H9 (cell line): ENCODE results near the gene HYAL1. TPM values are rescaled to one million over a fixed set of nuclear protein-coding genes. Genes with fewer than 3 reads are reported as not detected.

ENCODE experiments used
- DNase-seq: peaks from one replicate; pipeline ENCODE4 v3.0.0-alpha.2; 2017
- H2AFZ ChIP-seq: one replicate; pipeline ENCODE4 v1.6.1; 2013; ENCODE audit warnings: mild to moderate bottlenecking, low read length, control low read depth, moderate library complexity
- H2AK5ac ChIP-seq: 2 replicates; pipeline ENCODE4 v1.6.1; 2013; ENCODE audit warnings: low read length, control low read depth, mixed read lengths; ENCODE audit not compliant: insufficient read length
- H2BK120ac ChIP-seq: one replicate; pipeline ENCODE4 v1.6.1; 2013; ENCODE audit warnings: low read depth, mild to moderate bottlenecking, low read length, control low read depth, inconsistent platforms; ENCODE audit not compliant: poor library complexity, severe bottlenecking
- H2BK12ac ChIP-seq: 2 replicates; pipeline ENCODE4 v1.6.1; 2013; ENCODE audit warnings: low read length, control low read depth, mixed read lengths, low read depth; ENCODE audit not compliant: insufficient read length
- H2BK15ac ChIP-seq: 2 replicates; pipeline ENCODE4 v1.6.1; 2013; ENCODE audit warnings: low read depth, low read length, control low read depth
- H2BK20ac ChIP-seq: one replicate; pipeline ENCODE4 v1.6.1; 2013; ENCODE audit warnings: low read depth, mild to moderate bottlenecking, low read length, control low read depth, inconsistent platforms; ENCODE audit not compliant: poor library complexity, severe bottlenecking
- H2BK5ac ChIP-seq: 2 replicates; pipeline ENCODE4 v1.6.1; 2013; ENCODE audit warnings: low read length, control low read depth, mixed read lengths; ENCODE audit not compliant: insufficient read length
- H3K14ac ChIP-seq: 2 replicates; pipeline ENCODE4 v1.6.1; 2013; ENCODE audit warnings: low read length, control low read depth; ENCODE audit not compliant: insufficient read depth
- H3K18ac ChIP-seq: 2 replicates; pipeline ENCODE4 v1.6.1; 2013; ENCODE audit warnings: low read depth, mild to moderate bottlenecking, mixed read lengths, low read length, control low read depth; ENCODE audit not compliant: insufficient read length
- H3K23ac ChIP-seq: 2 replicates; pipeline ENCODE4 v1.6.1; 2013; ENCODE audit warnings: low read length, control low read depth, mixed read lengths, low read depth; ENCODE audit not compliant: insufficient read length
- H3K23me2 ChIP-seq: 2 replicates; pipeline ENCODE4 v1.6.1; 2013; ENCODE audit warnings: low read depth, mild to moderate bottlenecking, mixed read lengths, low read length, control low read depth; ENCODE audit not compliant: insufficient read length, poor library complexity, severe bottlenecking
- H3K27ac ChIP-seq: 2 replicates; pipeline ENCODE4 v1.5.1; 2013; ENCODE audit warnings: low read length, control low read depth, mixed read lengths, low read depth; ENCODE audit not compliant: insufficient read length
- H3K27me3 ChIP-seq: 2 replicates; pipeline ENCODE4 v1.6.1; 2013; ENCODE audit warnings: low read length, control low read depth, inconsistent platforms; ENCODE audit not compliant: insufficient read depth
- H3K4ac ChIP-seq: 2 replicates; pipeline ENCODE4 v1.6.1; 2013; ENCODE audit warnings: low read depth, mild to moderate bottlenecking, control low read depth, inconsistent platforms, low read length, moderate library complexity
- H3K4me1 ChIP-seq: 2 replicates; pipeline ENCODE4 v1.6.1; 2013; ENCODE audit warnings: low read length, control low read depth, inconsistent platforms; ENCODE audit not compliant: insufficient read depth
- H3K4me2 ChIP-seq: 2 replicates; pipeline ENCODE4 v1.6.1; 2013; ENCODE audit warnings: low read length, control low read depth, mixed read lengths; ENCODE audit not compliant: insufficient read length, insufficient read depth
- H3K56ac ChIP-seq: 2 replicates; pipeline ENCODE4 v1.6.1; 2013; ENCODE audit warnings: low read depth, mild to moderate bottlenecking, mixed read lengths, low read length, control low read depth; ENCODE audit not compliant: insufficient read length
- H3K79me1 ChIP-seq: 2 replicates; pipeline ENCODE4 v1.6.1; 2013; ENCODE audit warnings: low read depth, mild to moderate bottlenecking, moderate library complexity, low read length, control low read depth, inconsistent platforms; ENCODE audit not compliant: insufficient read depth, poor library complexity, severe bottlenecking
- H3K79me2 ChIP-seq: 2 replicates; pipeline ENCODE4 v1.6.1; 2013; ENCODE audit warnings: low read length, control low read depth, inconsistent platforms; ENCODE audit not compliant: insufficient read depth
- H3K9ac ChIP-seq: 2 replicates; pipeline ENCODE4 v1.6.1; 2013; ENCODE audit warnings: low read length, control low read depth, mixed read lengths; ENCODE audit not compliant: insufficient read length; ENCODE audit errors: extremely low read depth
- H3K9me3 ChIP-seq: one replicate; pipeline ENCODE4 v1.6.1; 2013; ENCODE audit warnings: low read depth, low read length, inconsistent platforms; ENCODE audit not compliant: control insufficient read depth
- H3T11ph ChIP-seq: one replicate; pipeline ENCODE4 v1.6.1; 2013; ENCODE audit warnings: mild to moderate bottlenecking, low read length, control low read depth, inconsistent platforms
- H4K20me1 ChIP-seq: one replicate; pipeline ENCODE4 v1.6.1; 2013; ENCODE audit not compliant: control insufficient read depth, insufficient read length, insufficient read depth
- H4K5ac ChIP-seq: 2 replicates; pipeline ENCODE4 v1.6.1; 2013; ENCODE audit warnings: low read depth, mild to moderate bottlenecking, mixed read lengths, low read length, control low read depth; ENCODE audit not compliant: insufficient read length
- H4K8ac ChIP-seq: replicated peaks from 2 replicates; pipeline ENCODE4 v1.6.1; 2013; ENCODE audit warnings: low read length, control low read depth, mixed read lengths, low read depth; ENCODE audit not compliant: insufficient read length
- H4K91ac ChIP-seq: 2 replicates; pipeline ENCODE4 v1.6.1; 2013; ENCODE audit warnings: low read depth, mild to moderate bottlenecking, moderate library complexity, mixed read lengths, low read length, control low read depth; ENCODE audit not compliant: insufficient read length
- H3K27ac Mint-ChIP-seq, 3 experiments: 2 replicates in 2 of 3; 3 replicates in 1 of 3; pipeline ENCODE4 v1.8.0; 2020 to 2021; ENCODE audit warnings: mixed read lengths in 3 of 3, mild to moderate bottlenecking in 1 of 3, moderate library complexity in 1 of 3
- H3K27me3 Mint-ChIP-seq: 2 replicates; pipeline ENCODE4 v1.8.0; 2021; ENCODE audit warnings: low read depth, mild to moderate bottlenecking, moderate library complexity, mixed read lengths
- H3K36me3 Mint-ChIP-seq, 3 experiments: 2 replicates in 2 of 3; 3 replicates in 1 of 3; pipeline ENCODE4 v1.8.0; 2020 to 2021; ENCODE audit warnings: low read depth in 3 of 3, mixed read lengths in 3 of 3; ENCODE audit not compliant: insufficient read depth in 1 of 3
- H3K4me1 Mint-ChIP-seq, 2 experiments: 2 replicates each; pipeline ENCODE4 v1.8.0; 2020; ENCODE audit warnings: mixed read lengths in 2 of 2
- H3K4me3 Mint-ChIP-seq, 2 experiments: 2 replicates in 1 of 2; 3 replicates in 1 of 2; pipeline ENCODE4 v1.8.0; 2020 to 2021; ENCODE audit warnings: mild to moderate bottlenecking in 2 of 2, mixed read lengths in 2 of 2, moderate library complexity in 1 of 2
- H3K9me3 Mint-ChIP-seq, 2 experiments: 2 replicates in 1 of 2; 3 replicates in 1 of 2; pipeline ENCODE4 v1.8.0; 2020; ENCODE audit warnings: mild to moderate bottlenecking in 2 of 2, mixed read lengths in 2 of 2, moderate library complexity in 1 of 2
- CTCF ChIP-seq: fragments of 200-600 bp; sonication (generic); conservative IDR thresholded peaks from 3 replicates; pipeline ENCODE4 v1.8.0; 2021; ENCODE audit warnings: antibody characterized with exemption, mild to moderate bottlenecking
- WGBS: extraction: QIAGEN DNeasy Blood & Tissue Kit; methylation state at CpG from one replicate; pipeline ENCODE4 v1.1.7; 2013; ENCODE audit warnings: missing lambda C conversion rate, low lambda C conversion rate, mixed read lengths; ENCODE audit not compliant: insufficient read length; ENCODE audit errors: extremely low coverage; 5-methylcytosine and 5-hydroxymethylcytosine counted together
- total RNA-seq: library from RNA; stranded (reverse); gene quantifications from 2 replicates; pipeline ENCODE4 v1.2.1, GENCODE V29; 2021

The HYAL1 gene
- total RNA-seq, 1 experiment from 2014 or later: 2.0 TPM

GRCh38 chr3:50339485-50340146 is 36.2 kb upstream of the HYAL1 start:
- H3K4ac ChIP-seq: no peak overlapping the region
- H3K27me3 ChIP-seq: peaks cover 13% of the 10 kb centered on the region; the same call in 1 of the 2 replicates
- TF ChIP-seq CTCF: no peak
- no CpG with 5 or more reads among the region's 14 CpGs for WGBS
- no peak overlapping the region for H3K18ac ChIP-seq
- H2AFZ ChIP-seq: no peak overlapping the region
- H3K9me3 Mint-ChIP-seq: no peaks in the 10 kb centered on the region; a peak in 1 of 5 replicates
- DNase-seq: no peak
- no peaks in the 10 kb centered on the region for H3K79me1 ChIP-seq
- H2BK15ac ChIP-seq: no peak overlapping the region
- H2BK20ac ChIP-seq: no peak overlapping the region
- no peak overlapping the region for H3K27ac ChIP-seq
- H3K4me1 Mint-ChIP-seq: peaks cover 25 to 39% of the 10 kb centered on the region in 2 experiments
- peak overlapping the region; percentile 33 to 63; a peak in 4 of 5 replicates for H3K4me3 Mint-ChIP-seq
- H4K91ac ChIP-seq: no peak overlapping the region
- no peak overlapping the region for H2AK5ac ChIP-seq
- H3K4me2 ChIP-seq: peak overlapping the region; percentile 61
- H3K4me1 ChIP-seq: no peaks in the 10 kb centered on the region; the same call in 1 of the 2 replicates
- no peak overlapping the region for H3K9ac ChIP-seq
- no peak overlapping the region for H4K8ac ChIP-seq
- H4K5ac ChIP-seq: no peak overlapping the region
- no peak overlapping the region for H2BK120ac ChIP-seq
- no peak overlapping the region for H2BK5ac ChIP-seq
- peaks cover 0 to 2% (median 2%) of the 10 kb centered on the region in 3 experiments; a peak in 5 of 7 replicates for H3K36me3 Mint-ChIP-seq
- no peak overlapping the region for H3K27ac Mint-ChIP-seq
- H3K56ac ChIP-seq: no peak overlapping the region
- H3K9me3 ChIP-seq: no peaks in the 10 kb centered on the region
- peaks cover 5% of the 10 kb centered on the region; the same call in 1 of the 2 replicates for H3K79me2 ChIP-seq
- H3T11ph ChIP-seq: no peak overlapping the region
- H3K14ac ChIP-seq: no peak overlapping the region
- no peak overlapping the region for H3K23ac ChIP-seq
- H3K23me2 ChIP-seq: peaks cover 24% of the 10 kb centered on the region
- H4K20me1 ChIP-seq: no peaks in the 10 kb centered on the region
- H2BK12ac ChIP-seq: no peak overlapping the region
- H3K27me3 Mint-ChIP-seq: peaks cover 60% of the 10 kb centered on the region
